Spleen (tissue), 11 donors: ENCODE measurements around the gene LCN2. TPM values are rescaled to one million over a fixed set of nuclear protein-coding genes. Genes with fewer than 3 reads are reported as not detected.

Source experiments
- DNase-seq: peaks from one replicate; pipeline ENCODE4 v3.0.0-alpha.2; 2020
- H3K27ac ChIP-seq, 8 donors: fragments of 200-600 bp; sonication (generic) in 7 of 8; 1 replicate in 4 of 8; 2 replicates in 4 of 8; pipeline versions ENCODE4 v1.5.0 to v1.8.0; 2016 to 2021; ENCODE audit warnings: inconsistent platforms in 4 of 8, mild to moderate bottlenecking in 4 of 8, moderate library complexity in 1 of 8
- H3K27me3 ChIP-seq, 7 donors: fragments of 200-600 bp; sonication (generic) in 6 of 7; replicated peaks in 1 of 7; 1 replicate in 4 of 7; 2 replicates in 3 of 7; pipeline versions ENCODE4 v1.5.0 to v1.8.0; 2016 to 2021; ENCODE audit warnings: inconsistent platforms in 3 of 7, mild to moderate bottlenecking in 1 of 7
- H3K36me3 ChIP-seq, 6 donors: fragments of 200-600 bp; sonication (generic) in 5 of 6; 1 replicate in 4 of 6; 2 replicates in 2 of 6; pipeline versions ENCODE4 v1.5.0 to v1.8.0; 2016 to 2021; ENCODE audit warnings: inconsistent platforms in 2 of 6
- H3K4me1 ChIP-seq, 6 donors: fragments of 200-600 bp; sonication (generic) in 5 of 6; 1 replicate in 3 of 6; 2 replicates in 3 of 6; pipeline versions ENCODE4 v1.5.0 to v1.8.0; 2016 to 2021; ENCODE audit warnings: inconsistent platforms in 3 of 6
- H3K4me3 ChIP-seq, 8 donors: fragments of 200-600 bp; sonication (generic) in 7 of 8; 1 replicate in 4 of 8; 2 replicates in 4 of 8; pipeline versions ENCODE4 v1.5.0 to v1.8.0; 2016 to 2021; ENCODE audit warnings: inconsistent platforms in 4 of 8, mild to moderate bottlenecking in 4 of 8, moderate library complexity in 2 of 8
- H3K9me3 ChIP-seq, 8 donors: fragments of 200-600 bp; sonication (generic) in 7 of 8; 1 replicate in 4 of 8; 2 replicates in 4 of 8; pipeline versions ENCODE4 v1.5.0 to v1.8.0; 2016 to 2021; ENCODE audit warnings: inconsistent platforms in 4 of 8
- POLR2A ChIP-seq, 3 donors: fragments of 450-650 bp; IDR thresholded peaks; one replicate each; pipeline ENCODE4 v1.5.1; 2017; ENCODE audit warnings: antibody characterized with exemption in 3 of 3, mild to moderate bottlenecking in 1 of 3
- POLR2AphosphoS5 ChIP-seq, 3 donors: sonication (generic); formaldehyde crosslinking; IDR thresholded peaks; one replicate each; pipeline ENCODE4 v1.5.1; 2017; ENCODE audit warnings: antibody characterized with exemption in 3 of 3
- WGBS, 5 donors: extraction: QIAGEN DNeasy Blood & Tissue Kit in 3 of 5; methylation state at CpG; one replicate each; pipeline versions ENCODE4 v1.1.5 to v1.1.7; 2013 to 2018; 5-methylcytosine and 5-hydroxymethylcytosine counted together
- intact Hi-C: fragments of 100-400 bp; cut with DNase I; formaldehyde crosslinking; loops from one replicate; pipeline ENCODE4 v1.15.0; 2023; ENCODE audit warnings: low total_unique reads
- polyA plus RNA-seq, 3 donors: library from polyadenylated mRNA; stranded (reverse); fragments of 200-250 nt; gene quantifications; one replicate each; pipeline ENCODE4 v1.2.1, GENCODE V29; 2013
- total RNA-seq, 7 donors: library from RNA; depleted of rRNA in 3 of 7; stranded (reverse); fragments of >200 nt in 3 of 7; fragmentation: NEBNext Ultra II Directional in 4 of 7; extraction: Animal tissue kit (Norgen Biotek cat#: 25700) in 4 of 7; gene quantifications; one replicate each; pipeline versions ENCODE4 v1.1.0 to v1.2.1, GENCODE V29; 2016 to 2021
- TF ChIP-seq, protein P1 (sequence below), 11 experiments: fragments of 200-600 bp in 7 of 11; fragments of 450-650 bp in 4 of 11; sonication (generic) in 4 of 11; IDR thresholded peaks in 8 of 11; conservative IDR thresholded peaks in 3 of 11; 1 replicate in 7 of 11; 2 replicates in 4 of 11; pipeline versions ENCODE4 v1.4.0 to v1.8.0; 2016 to 2021; ENCODE audit warnings: antibody characterized with exemption in 11 of 11, inconsistent platforms in 4 of 11, mild to moderate bottlenecking in 1 of 11
- donor health status: healthy with polysubstance abuse.
- donor health status: DM: no; HTN: no; CAD: no; lungs with moderate emphysema.
- donor health status: DM: no; HTN: no; CAD: no.
- donor health status: Bipolar disorder and iron deficiency.
- donor health status: healthy.
- donor health status: DM: no; HTN: no; CAD: no.
- donor health status: DM: yes; HTN: yes; CAD: no.

LCN2 gene
- total and polyA plus RNA-seq, 10 donors = 7.7 to 218 (median 15.4) TPM

DNA sequence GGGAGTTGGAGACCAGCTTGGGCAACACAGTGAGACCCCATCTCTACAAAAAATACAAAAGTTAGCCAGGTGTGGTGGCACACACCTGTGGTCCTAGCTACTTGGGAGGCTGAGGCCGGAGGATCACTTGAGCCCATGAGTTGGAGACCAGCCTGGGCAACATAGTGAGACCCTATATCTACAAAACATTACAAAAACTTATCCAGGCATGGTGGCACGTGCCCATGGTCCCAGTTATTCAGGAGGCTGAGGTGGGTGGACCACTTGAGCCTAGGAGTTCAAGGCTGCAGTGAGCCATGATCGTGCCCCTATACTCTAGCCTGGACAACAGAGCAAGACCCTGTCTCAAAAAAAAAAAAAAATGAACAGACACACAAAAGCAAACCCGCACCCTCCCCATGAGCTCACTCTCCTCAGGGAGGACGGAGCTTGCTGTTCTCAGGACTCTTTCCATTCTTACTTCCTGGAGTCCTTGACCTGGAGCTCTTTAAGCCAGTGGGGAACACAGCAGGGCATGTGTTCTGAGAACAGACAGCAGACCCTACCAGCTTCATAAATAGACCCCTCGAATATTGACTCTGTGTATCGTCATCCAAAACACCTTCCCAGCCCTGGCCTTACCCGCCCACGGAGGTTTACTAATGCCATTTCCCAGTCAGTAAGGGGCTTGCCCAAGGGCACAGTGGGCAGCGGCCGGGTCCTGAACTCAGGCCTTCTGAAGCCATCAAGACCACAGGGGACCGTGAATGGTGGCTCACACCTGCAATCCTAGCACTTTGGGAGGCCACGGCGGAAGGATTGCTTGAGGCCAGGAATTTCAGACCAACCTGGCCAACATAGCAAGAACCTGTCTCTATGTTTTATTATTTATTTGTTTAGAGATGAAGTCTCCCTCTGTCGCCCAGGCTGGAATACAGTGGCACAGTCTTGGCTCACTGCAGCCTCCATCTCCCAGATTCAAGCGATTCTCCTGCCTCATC lies 32.9 kb upstream of the LCN2 start:
- Histone ChIP-seq H3K36me3 (peaks cover 0 to 43% (median 22%) of the 10 kb centered on the region in 6 donors), H3K27ac (peak overlapping the region in 5 of 8 donors; percentile 5 to 58 (median 43)), H3K4me1 (peaks cover 10 to 43% (median 37%) of the 10 kb centered on the region in 6 donors), H3K27me3 (no peaks in the 10 kb centered on the region), H3K4me3 (no peak overlapping the region), H3K9me3 (no peaks in the 10 kb centered on the region)
- TF ChIP-seq POLR2AphosphoS5 (IDR thresholded peaks at IDR 0.05) = no peak
- TF ChIP-seq, protein P1, sequence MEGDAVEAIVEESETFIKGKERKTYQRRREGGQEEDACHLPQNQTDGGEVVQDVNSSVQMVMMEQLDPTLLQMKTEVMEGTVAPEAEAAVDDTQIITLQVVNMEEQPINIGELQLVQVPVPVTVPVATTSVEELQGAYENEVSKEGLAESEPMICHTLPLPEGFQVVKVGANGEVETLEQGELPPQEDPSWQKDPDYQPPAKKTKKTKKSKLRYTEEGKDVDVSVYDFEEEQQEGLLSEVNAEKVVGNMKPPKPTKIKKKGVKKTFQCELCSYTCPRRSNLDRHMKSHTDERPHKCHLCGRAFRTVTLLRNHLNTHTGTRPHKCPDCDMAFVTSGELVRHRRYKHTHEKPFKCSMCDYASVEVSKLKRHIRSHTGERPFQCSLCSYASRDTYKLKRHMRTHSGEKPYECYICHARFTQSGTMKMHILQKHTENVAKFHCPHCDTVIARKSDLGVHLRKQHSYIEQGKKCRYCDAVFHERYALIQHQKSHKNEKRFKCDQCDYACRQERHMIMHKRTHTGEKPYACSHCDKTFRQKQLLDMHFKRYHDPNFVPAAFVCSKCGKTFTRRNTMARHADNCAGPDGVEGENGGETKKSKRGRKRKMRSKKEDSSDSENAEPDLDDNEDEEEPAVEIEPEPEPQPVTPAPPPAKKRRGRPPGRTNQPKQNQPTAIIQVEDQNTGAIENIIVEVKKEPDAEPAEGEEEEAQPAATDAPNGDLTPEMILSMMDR (IDR thresholded peaks at IDR 0.05 in 8 of 11, conservative IDR thresholded peaks at IDR 0.05 in 3 of 11) = no peak
- WGBS, 5 donors = 76 to 86% (median 79%) methylated on average over 15 to 16 of the region's 16 CpGs
- intact Hi-C loops = no loop called here
- DNase-seq = peak; percentile 70

DNA sequence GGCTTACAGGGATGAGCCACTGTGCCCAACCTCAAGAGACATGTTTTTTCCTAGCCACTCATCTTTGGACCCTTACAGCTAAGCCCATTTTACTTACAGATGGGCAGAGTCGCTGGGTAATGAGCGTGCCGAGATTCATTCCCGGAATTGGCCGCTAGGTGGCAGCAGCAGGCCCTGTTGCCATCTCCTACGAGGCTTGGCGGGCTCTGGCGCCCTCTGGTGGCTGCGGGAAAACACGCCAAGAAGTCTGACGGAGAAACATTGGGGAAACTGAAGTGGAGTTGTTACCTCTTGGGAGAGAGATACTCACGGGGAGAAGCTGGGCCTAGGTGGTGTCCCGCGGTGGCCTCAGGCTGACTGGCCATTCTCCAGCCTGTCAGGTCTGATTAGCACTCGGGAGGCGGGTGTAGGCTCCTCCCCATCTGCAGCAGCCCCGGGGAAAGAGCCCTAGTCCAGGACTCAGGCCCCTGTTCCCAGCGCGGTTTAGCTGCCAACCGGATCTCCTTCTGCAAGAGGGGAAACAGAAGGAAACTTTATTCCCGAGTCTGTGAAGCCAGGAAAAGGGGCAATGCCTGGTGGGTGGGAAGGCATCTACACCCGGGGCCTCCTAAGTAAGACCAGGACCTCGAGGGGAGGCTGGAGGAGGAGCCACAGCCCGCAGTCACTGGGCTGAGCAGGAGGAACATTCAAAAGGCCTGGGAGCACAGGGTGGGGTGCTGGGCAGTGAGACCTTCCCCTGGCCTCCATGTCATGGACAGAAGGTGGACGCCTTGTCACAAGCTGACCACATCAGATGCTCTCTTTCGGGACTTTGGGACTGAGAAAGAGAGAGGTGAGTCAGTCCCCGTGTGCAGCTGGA lies 31.4 kb upstream of the LCN2 start:
- H3K4me3 ChIP-seq = no peak overlapping the region
- peak; percentile 99 for DNase-seq
- TF ChIP-seq POLR2A (IDR thresholded peaks at IDR 0.05) (no peak), POLR2AphosphoS5 (IDR thresholded peaks at IDR 0.05) (peak; percentile 79 to 83 (median 83))
- TF ChIP-seq, protein P1 (IDR thresholded peaks at IDR 0.05 in 8 of 11, conservative IDR thresholded peaks at IDR 0.05 in 3 of 11) = peak; percentile 99 to 100 (median 100)
- intact Hi-C loops = no loop called here
- H3K27ac ChIP-seq = no peak overlapping the region
- peaks cover 0 to 57% (median 36%) of the 10 kb centered on the region in 6 donors for H3K36me3 ChIP-seq
- no peaks in the 10 kb centered on the region for H3K9me3 ChIP-seq
- H3K27me3 ChIP-seq = no peaks in the 10 kb centered on the region
- peaks cover 10 to 43% (median 37%) of the 10 kb centered on the region in 6 donors for H3K4me1 ChIP-seq
- 8 to 18% (median 16%) methylated on average over 24 to 27 of the region's 27 CpGs for WGBS, 5 donors

DNA sequence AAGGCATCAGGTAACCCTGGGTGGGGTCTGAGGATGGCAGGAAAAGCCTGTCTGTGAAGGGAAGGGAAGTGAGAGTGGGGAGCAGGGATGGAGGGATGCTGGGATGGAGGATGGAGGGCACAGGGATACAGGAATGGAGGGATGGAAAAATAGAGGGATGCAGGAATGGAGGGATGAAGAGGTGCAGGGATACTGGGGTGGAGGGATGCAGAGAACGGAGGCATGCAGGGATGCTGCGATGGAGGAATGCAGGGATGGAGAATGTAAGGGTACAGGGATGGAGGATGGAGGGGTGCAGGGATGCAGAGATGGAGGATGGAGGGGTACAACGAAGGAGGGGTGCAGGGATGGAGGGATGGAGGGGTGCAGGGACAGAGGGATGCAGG lies 30.8 kb upstream of the LCN2 start:
- Histone ChIP-seq H3K9me3 (no peaks in the 10 kb centered on the region), H3K27me3 (no peaks in the 10 kb centered on the region), H3K4me3 (no peak overlapping the region), H3K4me1 (peaks cover 10 to 43% (median 37%) of the 10 kb centered on the region in 6 donors), H3K27ac (no peak overlapping the region), H3K36me3 (peaks cover 0 to 58% (median 41%) of the 10 kb centered on the region in 6 donors)
- 53 to 68% (median 59%) methylated on average over 3 of the region's 3 CpGs for WGBS, 5 donors
- DNase-seq = peak; percentile 19
- TF ChIP-seq POLR2AphosphoS5 (IDR thresholded peaks at IDR 0.05) = no peak
- TF ChIP-seq POLR2A (IDR thresholded peaks at IDR 0.05) = no peak
- TF ChIP-seq, protein P1 (IDR thresholded peaks at IDR 0.05 in 8 of 11, conservative IDR thresholded peaks at IDR 0.05 in 3 of 11) = no peak
- intact Hi-C loops = no loop called here
